Anterior cingulate cortex (tissue), 58 donors: Measurements from ENCODE around the gene NR2E3.
"Not testable (repeated sequence)": the region's sequence is repeated elsewhere in the genome, so short reads cannot be mapped to it uniquely, and the experiment has no call there.

Experiments used
- DNase-seq, 58 donors: peaks; one replicate each; lab custom pipeline; 2025; lab: John Stamatoyannopoulos, UW

Gene NR2E3

DNA sequence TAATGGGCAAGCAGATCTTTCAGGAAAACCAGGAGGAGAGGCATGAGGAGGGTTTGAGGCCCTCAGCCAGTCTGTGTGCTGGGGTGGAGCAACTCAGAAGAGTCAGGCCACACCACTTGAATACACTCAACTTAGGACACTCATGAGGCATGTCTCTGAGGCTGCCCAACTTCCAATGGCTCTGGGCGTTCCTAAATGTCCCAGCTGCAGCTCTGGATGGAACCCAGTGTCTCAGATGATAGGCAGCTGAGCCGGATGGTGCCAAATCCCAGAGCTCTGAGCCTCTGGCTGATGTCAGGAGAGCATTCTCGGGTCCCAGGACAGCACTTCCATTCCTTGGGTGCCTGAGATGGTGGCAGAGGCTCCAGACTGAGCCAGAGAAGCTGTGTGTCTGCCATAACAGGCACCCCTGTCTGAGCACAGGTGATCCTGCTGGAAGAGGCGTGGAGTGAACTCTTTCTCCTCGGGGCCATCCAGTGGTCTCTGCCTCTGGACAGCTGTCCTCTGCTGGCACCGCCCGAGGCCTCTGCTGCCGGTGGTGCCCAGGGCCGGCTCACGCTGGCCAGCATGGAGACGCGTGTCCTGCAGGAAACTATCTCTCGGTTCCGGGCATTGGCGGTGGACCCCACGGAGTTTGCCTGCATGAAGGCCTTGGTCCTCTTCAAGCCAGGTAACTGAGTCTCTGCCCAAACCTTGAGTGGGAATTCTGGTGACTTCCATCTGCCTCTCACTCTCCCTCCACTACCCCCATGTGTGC is 2.8 kb downstream of the NR2E3 start:
- no peak for DNase-seq

- no peak for DNase-seq
These were observed 3.5 kb downstream of the NR2E3 start for GRCh38 chr15:71813723-71814470.

DNA sequence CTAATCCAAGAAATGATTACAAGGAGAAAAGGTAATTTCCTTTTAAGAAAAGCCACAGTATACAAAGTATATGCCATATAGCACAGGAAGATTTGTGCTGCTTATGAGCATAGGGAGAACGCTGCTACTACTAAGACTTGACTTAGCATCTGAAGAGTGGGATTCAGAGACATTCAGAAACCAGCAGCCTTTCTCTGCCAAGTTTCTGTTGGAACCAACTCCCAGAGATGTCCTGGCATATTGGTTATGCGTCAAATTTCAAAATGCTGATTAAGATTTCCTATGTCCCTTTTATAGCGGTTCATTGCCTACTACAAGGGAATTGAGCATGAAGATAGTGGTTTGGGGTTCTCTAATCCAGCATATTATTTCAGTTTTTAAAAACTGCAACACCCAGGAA is 4.9 kb downstream of the NR2E3 start:
- peak in 2 of 58 donors; percentile 12 to 16 for DNase-seq

DNA sequence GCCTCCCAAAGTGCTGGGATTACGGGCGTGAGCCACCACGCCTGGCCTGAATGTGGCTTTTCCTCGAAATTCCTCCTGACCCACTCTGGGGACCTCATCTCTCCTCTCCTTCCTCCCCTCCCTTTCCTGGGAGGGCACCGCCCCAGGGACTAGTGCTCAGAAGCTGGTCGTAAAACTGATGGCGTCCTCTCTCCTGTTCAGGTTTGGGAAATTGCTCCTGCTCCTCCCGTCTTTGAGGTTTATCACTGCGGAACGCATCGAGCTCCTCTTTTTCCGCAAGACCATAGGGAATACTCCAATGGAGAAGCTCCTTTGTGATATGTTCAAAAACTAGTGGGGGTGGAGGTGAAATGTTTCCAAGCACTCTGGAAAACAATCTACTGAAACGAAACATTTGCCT is 7.0 kb downstream of the NR2E3 start:
- DNase-seq: no peak

- no peak for DNase-seq
These were observed 9.8 kb downstream of the NR2E3 start for GRCh38 chr15:71820127-71820526.

DNA sequence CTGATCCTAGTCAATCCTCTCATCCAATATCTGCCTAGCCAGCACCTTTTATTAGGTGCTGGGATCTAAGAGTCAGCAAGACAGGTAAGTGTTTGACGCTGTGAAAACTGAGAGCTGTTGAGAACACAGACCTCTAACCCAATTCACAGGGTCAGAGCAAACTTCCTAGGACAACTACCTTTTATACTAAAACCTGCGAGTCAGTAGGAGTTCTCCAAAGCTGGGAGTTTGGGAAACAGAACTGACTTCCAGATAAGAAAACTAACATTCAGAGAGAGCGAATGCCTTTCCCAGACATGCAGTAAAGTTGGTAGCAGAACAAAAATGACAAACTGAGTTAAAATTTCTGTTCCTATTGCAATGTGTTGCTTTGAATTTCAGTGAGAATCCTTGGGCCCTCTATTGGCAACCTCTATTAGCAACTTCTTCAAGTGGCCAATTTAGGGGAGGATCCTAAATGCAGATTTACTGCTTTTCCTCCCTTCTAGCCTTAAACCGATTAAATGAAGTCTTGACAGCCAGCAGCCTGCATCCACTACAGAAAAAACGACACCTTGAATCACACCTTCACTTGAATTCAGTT is 11.3 kb downstream of the NR2E3 start:
- no peak for DNase-seq

GRCh38 chr15:71822890-71823630 is 12.7 kb downstream of the NR2E3 start:
- no peak for DNase-seq

GRCh38 chr15:71823801-71824200 is 13.4 kb downstream of the NR2E3 start:
- DNase-seq: no peak

- DNase-seq: no peak
These were observed 14.8 kb downstream of the NR2E3 start for GRCh38 chr15:71825021-71825730.

GRCh38 chr15:71826196-71826595 is 15.8 kb downstream of the NR2E3 start:
- DNase-seq: no peak

DNA sequence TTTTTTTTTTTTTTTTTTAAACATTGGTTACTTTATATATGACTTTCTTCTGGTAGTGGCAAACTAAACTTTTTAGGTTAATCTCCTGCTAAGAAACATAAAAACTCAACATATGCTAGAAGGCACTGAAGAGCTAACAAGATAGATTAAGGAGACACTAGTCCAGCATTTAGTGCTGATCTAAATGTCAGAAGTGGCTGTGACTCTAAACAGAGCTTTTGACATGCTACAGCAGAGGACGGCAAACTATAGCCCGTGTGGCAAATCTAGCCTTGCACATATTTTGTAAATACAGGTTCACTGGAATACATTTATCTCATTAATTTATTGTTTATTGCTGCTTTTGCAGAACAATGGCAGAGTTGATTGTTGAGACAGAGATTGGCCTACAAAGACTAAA is 20.6 kb downstream of the NR2E3 start:
- DNase-seq: no peak

DNA sequence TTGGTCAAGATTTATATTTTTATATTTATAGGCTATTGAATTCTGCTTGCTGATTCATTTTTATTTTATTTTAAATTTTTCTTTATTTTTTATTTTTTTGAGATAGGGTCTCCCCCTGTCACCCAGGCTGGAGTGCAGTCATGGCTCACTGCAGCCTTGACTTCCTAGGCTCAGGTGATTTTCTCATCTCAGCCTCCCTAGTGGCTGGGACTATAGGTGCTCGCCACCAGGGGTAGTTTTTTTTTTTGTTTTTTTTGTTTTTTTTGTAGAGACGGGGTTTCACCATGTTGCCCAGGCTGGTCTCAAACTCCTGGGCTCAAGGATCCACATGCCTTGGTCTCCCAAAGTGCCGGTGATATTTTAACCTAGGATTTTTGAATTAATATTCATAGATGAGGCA is 31.2 kb downstream of the NR2E3 start:
- no peak for DNase-seq

DNA sequence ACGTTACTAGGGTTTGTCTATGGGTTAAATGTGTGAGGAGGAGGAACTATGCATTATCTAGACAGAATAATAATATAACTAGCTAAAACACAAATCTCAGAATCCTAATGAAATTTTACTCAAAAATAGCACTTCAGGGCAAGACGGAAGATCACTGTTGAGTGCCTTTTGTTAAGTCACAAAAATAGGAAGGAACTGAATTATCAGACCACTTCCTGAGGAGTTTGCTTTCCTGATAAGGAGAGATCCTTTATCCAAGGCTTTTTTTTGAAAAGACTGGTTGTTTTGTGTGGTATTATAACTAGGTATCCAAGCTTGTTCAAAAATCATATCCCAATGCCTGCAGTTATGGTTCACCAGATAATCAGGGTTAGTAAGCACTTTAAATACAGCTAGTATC is 34.6 kb downstream of the NR2E3 start:
- DNase-seq: no peak

DNA sequence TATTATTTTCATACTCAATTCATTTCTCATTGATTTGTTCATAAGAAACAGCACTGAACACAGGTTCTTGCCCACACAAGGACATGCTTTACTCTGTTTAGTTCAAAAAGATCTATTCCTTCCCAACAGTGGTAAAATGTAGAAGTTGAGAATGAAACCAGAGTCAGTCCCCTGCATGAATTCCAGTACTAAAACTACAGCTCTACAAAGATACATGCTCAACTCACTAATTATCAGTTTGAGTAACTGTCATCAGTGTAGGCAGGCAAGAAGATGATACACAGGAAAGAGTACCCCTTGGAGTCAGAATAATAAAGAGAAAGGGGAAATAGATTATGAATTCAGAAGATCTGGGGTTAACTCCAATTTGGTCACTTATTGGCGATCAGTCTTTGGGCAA is 43.2 kb downstream of the NR2E3 start:
- DNase-seq: no peak

DNA sequence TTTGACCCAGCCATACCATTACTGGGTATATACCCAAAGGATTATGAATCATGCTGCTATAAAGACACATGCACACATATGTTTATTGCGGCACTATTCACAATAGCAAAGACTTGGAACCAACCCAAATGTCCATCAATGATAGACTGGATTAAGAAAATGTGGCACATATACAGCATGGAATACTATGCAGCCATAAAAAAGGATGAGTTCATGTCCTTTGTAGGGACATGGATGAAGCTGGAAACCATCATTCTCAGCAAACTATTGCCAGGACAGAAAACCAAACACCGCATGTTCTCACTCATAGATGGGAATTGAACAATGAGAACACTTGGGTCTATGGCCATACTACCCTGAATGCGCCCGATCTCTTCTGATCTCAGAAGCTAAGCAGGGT is 47.9 kb downstream of the NR2E3 start:
- not testable (repeated sequence) for DNase-seq
